ENCODE data around the gene LINGO3.

DNA sequence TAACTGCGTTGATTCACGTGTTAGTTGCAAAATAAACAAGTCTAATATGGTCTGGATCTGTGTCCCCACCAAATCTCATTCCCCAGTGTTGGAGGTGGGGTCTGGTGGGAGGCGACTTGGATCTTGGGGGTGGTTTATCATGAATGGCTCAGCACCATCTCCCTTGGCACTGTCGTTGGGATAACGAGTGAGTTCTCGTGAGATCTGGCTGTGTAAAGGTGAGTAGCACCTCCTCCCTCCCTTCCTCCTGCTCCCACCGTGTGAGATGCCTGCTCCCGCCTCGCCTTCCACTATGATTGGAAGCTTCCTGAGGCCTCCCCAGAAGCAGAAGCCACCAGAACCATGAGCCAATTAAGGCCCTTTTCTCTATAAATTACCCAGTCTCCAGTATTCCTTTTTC, 30.8 kb downstream of the LINGO3 start:
- TF ChIP-seq LEF1 (IDR thresholded peaks at IDR 0.05; ENCODE audit: borderline replicate concordance): no peak
- no peak for TF ChIP-seq ZNF384 (IDR thresholded peaks at IDR 0.05)
- no peak for TF ChIP-seq NFRKB (IDR thresholded peaks at IDR 0.05)
- TF ChIP-seq, protein P1, sequence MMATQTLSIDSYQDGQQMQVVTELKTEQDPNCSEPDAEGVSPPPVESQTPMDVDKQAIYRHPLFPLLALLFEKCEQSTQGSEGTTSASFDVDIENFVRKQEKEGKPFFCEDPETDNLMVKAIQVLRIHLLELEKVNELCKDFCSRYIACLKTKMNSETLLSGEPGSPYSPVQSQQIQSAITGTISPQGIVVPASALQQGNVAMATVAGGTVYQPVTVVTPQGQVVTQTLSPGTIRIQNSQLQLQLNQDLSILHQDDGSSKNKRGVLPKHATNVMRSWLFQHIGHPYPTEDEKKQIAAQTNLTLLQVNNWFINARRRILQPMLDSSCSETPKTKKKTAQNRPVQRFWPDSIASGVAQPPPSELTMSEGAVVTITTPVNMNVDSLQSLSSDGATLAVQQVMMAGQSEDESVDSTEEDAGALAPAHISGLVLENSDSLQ (IDR thresholded peaks at IDR 0.05): no peak
- TF ChIP-seq SP1 (IDR thresholded peaks at IDR 0.05): no peak
- no peak for TF ChIP-seq BHLHE40 (IDR thresholded peaks at IDR 0.05; ENCODE audit: borderline replicate concordance)
- no peak for TF ChIP-seq HDGF (IDR thresholded peaks at IDR 0.05; ENCODE audit: borderline replicate concordance)
- TF ChIP-seq ELF4 (IDR thresholded peaks at IDR 0.05): no peak
- no peak for TF ChIP-seq FOXM1 (IDR thresholded peaks at IDR 0.05; ENCODE audit: borderline replicate concordance)
